ENCODE data around the gene AGK. TPM values are rescaled to one million over a fixed set of nuclear protein-coding genes. Genes with fewer than 3 reads are reported as not detected.
"Not testable (repeated sequence)": the region's sequence is repeated elsewhere in the genome, so short reads cannot be mapped to it uniquely, and the experiment has no call there.

AGK gene
- total RNA-seq, 1 donor from 2014 or later, result 147 TPM

DNA sequence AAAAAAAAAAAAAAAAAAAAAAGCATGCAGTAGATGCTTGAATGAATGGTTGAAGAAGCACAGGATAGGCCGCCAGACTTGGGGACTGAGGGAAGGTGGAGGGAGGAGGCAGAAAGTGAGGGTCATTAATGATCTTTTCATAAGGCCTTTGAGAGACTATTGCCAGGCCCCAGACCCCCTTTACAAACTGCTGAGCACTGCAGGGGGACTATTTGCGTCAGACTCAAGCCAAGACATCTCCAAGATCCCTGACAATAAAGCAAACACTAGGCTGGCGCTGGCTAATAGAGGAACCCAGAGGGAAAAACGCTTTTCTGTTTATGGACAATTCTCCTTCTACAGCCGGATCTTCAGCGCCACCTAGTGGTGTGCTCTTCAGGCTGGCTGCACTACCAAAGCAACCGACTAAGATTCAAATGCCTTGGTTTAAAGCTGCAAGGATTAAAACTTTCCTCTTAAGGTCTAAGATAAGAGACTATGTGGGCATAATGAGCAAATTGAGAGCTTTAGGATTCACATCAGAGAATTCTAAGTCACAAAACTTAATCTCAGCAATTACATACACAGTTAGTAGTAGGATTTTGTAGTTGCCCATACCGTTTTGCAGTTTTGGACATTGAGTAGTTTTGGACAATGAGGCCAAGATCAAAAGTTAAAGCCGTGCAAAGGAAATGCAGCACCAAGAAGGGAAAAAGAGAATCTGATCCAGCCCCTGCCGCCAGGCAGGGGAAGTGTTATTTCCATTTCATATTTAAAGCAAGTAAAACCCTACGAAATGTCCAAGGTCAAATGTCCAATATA, 17.9 kb upstream of the AGK start:
- Mint-ChIP-seq H3K4me1 (ENCODE audit: low read depth) (peaks cover 3% of the 10 kb centered on the region), H3K9me3 (no peaks in the 10 kb centered on the region), H3K36me3 (ENCODE audit: low read depth) (no peaks in the 10 kb centered on the region), H3K27me3 (ENCODE audit: low read depth) (peaks cover 32% of the 10 kb centered on the region), H3K4me3 (ENCODE audit: low read depth) (no peak overlapping the region), H3K27ac (no peak overlapping the region)
- DNase-seq (ENCODE audit: low spot score), result no peak
- intact Hi-C loops (cut with micrococcal nuclease), result loop anchor here (5.0 to 10.0 kb wide), 3 partner anchors 111 to 721 kb away; partner anchors contain the start of gene TMEM178B

DNA sequence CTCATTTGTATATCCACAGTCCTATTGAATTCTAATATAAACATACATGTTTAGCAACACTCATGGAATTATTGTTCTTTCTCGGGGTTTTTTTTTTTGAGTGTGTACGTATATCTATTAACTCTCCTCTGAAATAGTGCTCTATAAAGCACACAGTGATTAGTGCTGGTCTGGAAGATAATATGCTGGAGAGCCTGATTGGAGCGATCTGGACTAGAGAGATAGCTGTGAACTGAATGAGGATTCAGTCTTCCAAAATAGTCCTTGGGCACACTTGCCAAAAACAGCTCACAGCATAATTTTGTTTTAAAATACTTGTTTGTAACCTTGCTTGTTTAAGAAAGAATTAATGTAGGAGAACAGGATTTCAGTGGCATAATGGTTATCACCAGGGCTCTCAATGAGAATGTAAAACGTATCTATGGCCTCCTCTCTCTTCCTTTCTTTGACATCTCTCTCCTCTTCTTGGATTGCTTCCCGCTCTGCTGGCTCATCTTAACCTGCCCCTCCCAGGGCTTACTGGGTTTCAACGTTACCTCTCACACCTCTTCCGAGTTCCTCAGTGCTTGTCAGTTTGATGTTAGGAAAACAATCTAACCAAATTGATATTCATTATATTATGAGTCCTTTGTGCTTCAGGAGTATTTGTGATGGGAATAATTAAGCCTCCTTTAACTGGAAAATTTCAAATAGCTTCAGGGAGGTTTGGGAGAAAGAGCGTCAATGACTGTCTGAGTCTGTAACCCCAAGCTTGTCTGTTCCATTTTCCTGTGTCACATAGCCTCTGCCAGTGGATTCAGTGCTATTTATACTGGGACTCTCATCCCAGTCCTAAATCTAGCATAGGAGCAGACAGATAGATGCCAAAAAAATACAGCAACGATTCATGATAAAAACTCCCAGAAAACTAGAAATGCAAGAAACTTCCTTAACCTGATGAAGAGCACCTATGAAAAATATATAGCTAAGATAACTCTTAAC, 16.2 kb upstream of the AGK start:
- Mint-ChIP-seq H3K4me3 (ENCODE audit: low read depth) (no peak overlapping the region), H3K27ac (no peak overlapping the region), H3K9me3 (no peaks in the 10 kb centered on the region), H3K4me1 (ENCODE audit: low read depth) (peaks cover 3% of the 10 kb centered on the region), H3K27me3 (ENCODE audit: low read depth) (peaks cover 34% of the 10 kb centered on the region), H3K36me3 (ENCODE audit: low read depth) (no peaks in the 10 kb centered on the region)
- DNase-seq (ENCODE audit: low spot score), result no peak
- intact Hi-C loops (cut with micrococcal nuclease), result loop anchor here (5.0 to 10.0 kb wide), 3 partner anchors 110 to 723 kb away; partner anchors contain the start of gene TMEM178B

DNA sequence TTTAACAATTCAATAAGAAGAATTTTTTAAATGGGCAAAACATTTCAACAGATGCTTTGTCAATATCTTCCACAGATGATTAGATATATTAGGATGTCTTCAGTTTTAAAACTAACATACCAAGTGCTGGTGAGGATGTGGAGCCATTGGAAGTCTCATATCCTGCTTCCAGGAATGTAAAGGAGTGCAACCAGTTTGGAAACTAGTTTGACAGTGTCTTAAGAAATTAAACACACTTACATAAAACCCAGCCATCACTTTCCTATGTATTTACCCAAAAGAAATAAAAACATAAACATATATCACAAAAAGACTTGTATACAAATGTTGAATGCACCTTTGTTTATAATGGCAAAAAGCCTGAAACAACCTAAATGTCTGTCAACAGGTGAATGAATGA, 13.3 kb upstream of the AGK start:
- H3K4me3 Mint-ChIP-seq (ENCODE audit: low read depth), result no peak overlapping the region
- intact Hi-C loops (cut with micrococcal nuclease), result loop anchor here (10.0 kb wide), 1 partner anchor 107 kb away; no protein-coding TSS in a partner anchor
- no peak overlapping the region for H3K27ac Mint-ChIP-seq
- H3K9me3 Mint-ChIP-seq, result no peaks in the 10 kb centered on the region
- peaks cover 4% of the 10 kb centered on the region for H3K4me1 Mint-ChIP-seq (ENCODE audit: low read depth)
- no peaks in the 10 kb centered on the region for H3K36me3 Mint-ChIP-seq (ENCODE audit: low read depth)
- H3K27me3 Mint-ChIP-seq (ENCODE audit: low read depth), result peaks cover 51% of the 10 kb centered on the region
- DNase-seq (ENCODE audit: low spot score), result no peak

DNA sequence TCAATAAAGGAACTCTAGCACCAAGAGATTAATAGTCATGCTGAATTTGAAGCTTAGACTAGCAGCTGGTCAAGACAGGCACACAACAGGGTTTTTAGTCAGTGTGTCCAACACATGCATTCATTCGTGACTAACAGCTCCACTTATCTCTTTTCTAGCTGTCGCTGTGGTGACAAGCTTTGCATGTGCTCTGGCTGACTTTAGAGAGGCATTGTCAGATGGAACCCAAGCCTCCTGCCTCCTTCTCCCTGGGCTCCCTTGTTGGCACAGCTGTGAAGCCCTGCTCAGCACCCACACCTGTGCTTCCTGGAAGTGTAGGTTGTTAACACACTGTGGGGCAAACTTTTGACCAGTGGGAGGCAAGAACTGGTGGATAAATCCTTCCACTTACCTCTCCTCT, 9.8 kb upstream of the AGK start:
- intact Hi-C loops (cut with micrococcal nuclease), result no loop called here
- Mint-ChIP-seq H3K27me3 (ENCODE audit: low read depth) (peaks cover 39% of the 10 kb centered on the region), H3K36me3 (ENCODE audit: low read depth) (no peaks in the 10 kb centered on the region), H3K27ac (no peak overlapping the region), H3K9me3 (no peaks in the 10 kb centered on the region), H3K4me3 (ENCODE audit: low read depth) (no peak overlapping the region), H3K4me1 (ENCODE audit: low read depth) (peaks cover 8% of the 10 kb centered on the region)
- no peak for DNase-seq (ENCODE audit: low spot score)

DNA sequence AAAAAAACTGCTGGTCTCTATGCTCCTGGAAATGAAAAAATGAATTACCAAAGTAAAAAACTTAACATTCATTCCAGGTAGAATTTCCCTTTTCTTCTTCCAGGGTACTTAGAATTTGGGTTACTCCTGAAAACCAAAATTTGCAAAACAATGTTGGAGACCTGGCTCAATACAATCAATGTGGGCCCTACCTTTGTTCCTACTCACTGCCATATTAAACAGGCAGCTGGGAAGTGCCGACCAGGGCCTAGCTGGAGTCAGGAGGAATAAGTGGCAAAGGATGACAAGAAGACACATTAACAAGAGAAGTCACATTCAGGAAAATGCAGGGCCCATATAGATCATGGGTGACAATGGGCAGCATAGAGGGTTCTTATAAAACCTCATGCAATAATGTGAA, 6.4 kb upstream of the AGK start:
- Mint-ChIP-seq H3K9me3 (no peaks in the 10 kb centered on the region), H3K4me3 (ENCODE audit: low read depth) (no peak overlapping the region), H3K27me3 (ENCODE audit: low read depth) (peaks cover 22% of the 10 kb centered on the region), H3K27ac (no peak overlapping the region), H3K4me1 (ENCODE audit: low read depth) (peaks cover 8% of the 10 kb centered on the region), H3K36me3 (ENCODE audit: low read depth) (no peaks in the 10 kb centered on the region)
- DNase-seq (ENCODE audit: low spot score), result no peak
- intact Hi-C loops (cut with micrococcal nuclease), result no loop called here

DNA sequence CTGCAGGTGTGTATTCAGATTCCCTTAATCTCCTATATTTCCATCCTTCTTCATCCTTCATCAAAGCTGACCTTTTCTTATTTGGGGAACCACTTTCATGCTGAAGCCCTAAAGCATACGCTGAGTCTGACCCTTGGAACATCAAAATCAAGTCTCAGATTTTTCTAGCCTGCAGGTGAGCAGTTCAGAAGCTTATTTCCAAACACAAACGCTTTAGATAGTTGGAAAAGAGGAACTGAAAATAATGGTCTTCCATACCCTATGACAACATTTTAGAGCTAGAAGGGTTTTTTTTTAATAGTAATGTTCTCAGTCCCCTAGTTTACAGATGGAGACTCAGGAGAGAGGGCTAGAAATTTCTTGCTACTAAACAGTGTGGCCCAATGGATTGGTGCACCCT, 1.6 kb upstream of the AGK start:
- no peak overlapping the region for H3K27ac Mint-ChIP-seq
- H3K4me1 Mint-ChIP-seq (ENCODE audit: low read depth), result peaks cover 32% of the 10 kb centered on the region
- intact Hi-C loops (cut with micrococcal nuclease), result no loop called here
- H3K9me3 Mint-ChIP-seq, result no peaks in the 10 kb centered on the region
- no peak for DNase-seq (ENCODE audit: low spot score)
- peak overlapping the region; percentile 37 for H3K4me3 Mint-ChIP-seq (ENCODE audit: low read depth)
- H3K27me3 Mint-ChIP-seq (ENCODE audit: low read depth), result no peaks in the 10 kb centered on the region
- peaks cover 32% of the 10 kb centered on the region for H3K36me3 Mint-ChIP-seq (ENCODE audit: low read depth)

DNA sequence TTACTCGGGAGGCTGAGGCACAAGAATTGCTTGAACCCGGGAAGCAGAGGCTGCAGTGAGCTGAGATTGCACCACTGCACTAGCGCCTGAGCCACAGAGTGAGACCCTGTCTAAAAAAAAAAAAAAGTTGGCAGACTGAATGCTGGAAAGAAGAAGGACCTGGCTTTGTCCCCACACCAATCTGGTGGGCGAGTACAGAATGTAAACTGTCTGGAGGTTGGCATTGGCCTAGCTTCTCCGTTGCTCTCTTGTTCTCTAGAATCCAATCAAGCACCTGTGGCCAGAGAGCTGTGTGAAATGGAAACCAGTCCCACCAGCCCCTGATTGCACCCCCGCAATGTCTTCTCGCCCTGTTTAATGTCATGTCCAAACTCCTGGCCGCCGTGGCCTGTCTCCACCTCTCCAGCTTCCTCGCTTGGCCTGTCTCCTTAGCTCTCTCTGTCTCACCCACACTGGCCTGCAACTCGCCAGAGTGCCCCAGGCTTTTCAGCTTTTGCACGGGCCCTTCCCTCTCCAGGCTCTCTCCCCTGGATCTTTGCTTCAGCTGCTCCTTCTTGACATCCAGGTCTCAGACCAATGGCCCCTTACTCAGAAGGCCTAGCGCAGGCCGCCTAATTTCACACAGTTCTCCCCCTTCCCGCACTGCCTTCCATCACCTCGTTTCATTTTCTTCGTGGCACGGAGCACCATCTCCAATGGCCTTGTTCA, 670 bp upstream of the AGK start:
- H3K27ac Mint-ChIP-seq, result peak overlapping the region; percentile 97
- intact Hi-C loops (cut with micrococcal nuclease), result loop anchor here (1.0 to 10.0 kb wide), 5 partner anchors 127 to 1156 kb away; partner anchors contain the start of genes BRAF, MRPS33, SLC37A3 and SSBP1
- DNase-seq (ENCODE audit: low spot score), result no peak
- H3K9me3 Mint-ChIP-seq, result no peaks in the 10 kb centered on the region
- peaks cover 41% of the 10 kb centered on the region for H3K36me3 Mint-ChIP-seq (ENCODE audit: low read depth)
- H3K4me1 Mint-ChIP-seq (ENCODE audit: low read depth), result peaks cover 36% of the 10 kb centered on the region
- no peaks in the 10 kb centered on the region for H3K27me3 Mint-ChIP-seq (ENCODE audit: low read depth)
- H3K4me3 Mint-ChIP-seq (ENCODE audit: low read depth), result peak overlapping the region; percentile 92

DNA sequence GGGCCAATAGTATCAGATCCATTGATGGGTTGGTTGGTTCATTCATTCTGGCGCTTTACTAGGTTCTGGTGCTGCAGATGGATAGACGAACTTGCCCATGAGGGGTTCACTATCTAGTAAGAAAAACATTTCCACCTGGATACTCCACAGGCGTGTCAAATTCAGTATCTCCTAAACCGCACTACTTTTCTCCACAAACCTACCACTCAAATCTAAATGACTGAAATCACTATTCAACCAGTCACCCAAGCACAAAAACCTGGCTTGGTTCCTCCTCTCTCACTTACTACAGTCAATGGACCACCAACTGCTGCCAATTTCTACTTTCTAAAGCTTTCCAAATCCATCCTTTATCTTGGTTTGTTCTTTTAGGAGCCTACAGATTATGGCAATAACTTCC, 572 bp downstream of the AGK start:
- DNase-seq (ENCODE audit: low spot score), result no peak
- peaks cover 54% of the 10 kb centered on the region for H3K36me3 Mint-ChIP-seq (ENCODE audit: low read depth)
- H3K27ac Mint-ChIP-seq, result peak overlapping the region; percentile 90
- peak overlapping the region; percentile 92 for H3K4me3 Mint-ChIP-seq (ENCODE audit: low read depth)
- no peaks in the 10 kb centered on the region for H3K27me3 Mint-ChIP-seq (ENCODE audit: low read depth)
- no peaks in the 10 kb centered on the region for H3K9me3 Mint-ChIP-seq
- H3K4me1 Mint-ChIP-seq (ENCODE audit: low read depth), result peaks cover 44% of the 10 kb centered on the region
- intact Hi-C loops (cut with micrococcal nuclease), result loop anchor here (1.0 to 10.0 kb wide), 5 partner anchors 126 to 1157 kb away; partner anchors contain the start of genes BRAF, MRPS33, SLC37A3 and SSBP1

DNA sequence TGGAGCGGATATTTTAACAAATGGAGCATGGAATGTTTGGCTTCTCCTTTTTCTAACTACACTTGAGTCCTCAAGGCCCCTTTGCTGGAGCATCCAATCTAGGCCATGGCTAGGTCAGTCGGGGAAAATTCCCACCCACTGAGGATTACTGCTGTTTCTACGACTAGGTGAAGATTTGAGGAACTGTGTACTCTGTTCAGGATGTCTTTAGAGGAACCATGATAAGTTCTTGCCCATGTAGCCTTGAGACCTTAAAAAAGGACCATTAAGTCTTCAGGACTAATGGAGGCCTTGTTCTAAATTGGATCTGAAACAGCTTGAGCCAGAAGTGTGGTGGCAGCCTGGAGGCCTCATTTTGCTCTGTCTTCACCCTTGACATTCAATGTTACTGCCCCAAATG, 6.2 kb downstream of the AGK start:
- Mint-ChIP-seq H3K9me3 (peaks cover 19% of the 10 kb centered on the region), H3K4me1 (ENCODE audit: low read depth) (peaks cover 69% of the 10 kb centered on the region), H3K27ac (peak overlapping the region; percentile 96), H3K27me3 (ENCODE audit: low read depth) (no peaks in the 10 kb centered on the region), H3K4me3 (ENCODE audit: low read depth) (peak overlapping the region; percentile 51), H3K36me3 (ENCODE audit: low read depth) (peaks cover 97% of the 10 kb centered on the region)
- no peak for DNase-seq (ENCODE audit: low spot score)
- intact Hi-C loops (cut with micrococcal nuclease), result loop anchor here (5.0 to 10.0 kb wide), 4 partner anchors 543 to 1305 kb away; partner anchors contain the start of genes BRAF, MRPS33 and SLC37A3

DNA sequence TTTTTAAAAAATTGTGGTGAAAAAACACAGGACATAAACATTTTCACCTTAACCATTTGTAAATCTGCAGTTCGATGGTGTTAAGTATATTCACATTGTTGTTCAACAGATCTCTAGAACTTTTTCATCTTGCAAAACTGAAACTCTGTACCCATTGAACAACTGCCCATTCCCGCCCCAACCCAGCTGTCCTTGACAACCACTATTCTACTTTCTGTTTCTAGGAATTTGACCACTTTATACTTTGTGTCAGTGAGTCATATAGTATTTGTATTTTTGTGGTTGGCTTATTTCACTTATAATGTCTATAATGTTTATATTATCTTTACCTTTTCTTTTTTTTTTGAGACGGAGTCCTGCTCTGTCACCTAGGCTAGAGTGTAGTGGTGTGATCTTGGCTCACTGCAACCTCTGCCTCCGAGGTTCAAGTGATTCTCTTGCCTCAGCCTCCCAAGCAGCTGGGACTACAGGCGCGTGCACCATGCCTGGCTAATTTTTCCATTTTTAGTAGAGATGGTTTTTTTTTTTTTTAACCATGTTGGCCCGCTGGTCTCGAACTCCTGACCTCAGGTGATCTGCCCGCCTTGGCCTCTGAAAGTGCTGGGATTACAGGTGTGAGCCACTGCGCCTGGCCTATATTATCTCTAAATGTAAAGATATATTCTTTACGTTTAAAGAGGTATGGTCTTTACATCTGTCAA, 6.8 kb downstream of the AGK start:
- peak; percentile 26 for DNase-seq (ENCODE audit: low spot score)
- Mint-ChIP-seq H3K27ac (peak overlapping the region; percentile 96), H3K9me3 (peaks cover 19% of the 10 kb centered on the region), H3K4me1 (ENCODE audit: low read depth) (peaks cover 67% of the 10 kb centered on the region), H3K36me3 (ENCODE audit: low read depth) (peaks cover 97% of the 10 kb centered on the region), H3K4me3 (ENCODE audit: low read depth) (peak overlapping the region; percentile 51)
- intact Hi-C loops (cut with micrococcal nuclease), result loop anchor here (1.0 to 10.0 kb wide), 5 partner anchors 28 to 1306 kb away; partner anchors contain the start of genes BRAF, MRPS33 and SLC37A3
- H3K27me3 Mint-ChIP-seq (ENCODE audit: low read depth), result not testable (repeated sequence)

DNA sequence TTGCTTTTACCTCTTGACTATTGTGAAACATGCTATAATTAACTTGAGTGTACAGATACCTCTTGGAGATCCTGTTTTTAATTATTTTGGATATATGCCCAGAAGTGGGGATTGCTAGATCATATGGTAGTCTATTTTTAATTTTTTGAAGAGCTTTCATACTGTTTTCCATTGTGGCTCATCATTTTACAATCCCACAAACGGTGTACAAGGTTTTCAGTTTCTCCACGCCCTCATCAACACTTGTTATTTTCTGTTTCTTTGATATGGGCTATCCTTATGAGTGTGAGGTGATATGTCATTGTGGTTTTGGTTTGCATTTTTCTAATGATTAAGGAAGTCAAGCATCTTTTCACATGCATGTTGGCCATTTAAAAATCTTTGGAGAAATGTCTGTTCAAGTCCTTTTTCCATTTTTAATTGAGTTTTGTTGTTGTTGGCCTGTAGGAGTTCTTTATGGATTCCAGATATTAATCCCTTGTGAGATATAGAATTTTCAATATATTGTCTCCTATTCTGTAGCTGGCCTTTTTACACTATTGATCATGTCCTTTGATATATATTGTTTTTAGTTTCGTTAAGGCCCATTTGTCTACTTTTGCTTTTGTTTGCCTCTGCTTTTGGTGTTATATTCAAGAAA, 7.5 kb downstream of the AGK start:
- Mint-ChIP-seq H3K27ac (peak overlapping the region; percentile 96), H3K36me3 (ENCODE audit: low read depth) (peaks cover 97% of the 10 kb centered on the region), H3K4me1 (ENCODE audit: low read depth) (peaks cover 66% of the 10 kb centered on the region), H3K4me3 (ENCODE audit: low read depth) (peak overlapping the region; percentile 35), H3K9me3 (peaks cover 22% of the 10 kb centered on the region), H3K27me3 (ENCODE audit: low read depth) (no peaks in the 10 kb centered on the region)
- peak; percentile 21 for DNase-seq (ENCODE audit: low spot score)
- intact Hi-C loops (cut with micrococcal nuclease), result loop anchor here (1.0 to 10.0 kb wide), 5 partner anchors 28 to 1306 kb away; partner anchors contain the start of genes BRAF, MRPS33 and SLC37A3
